T-cell (primary cell): ENCODE results near the gene PLAAT2. TPM values are rescaled to one million over a fixed set of nuclear protein-coding genes. Genes with fewer than 3 reads are reported as not detected.

Experiments
- ATAC-seq, 4 experiments: fragments of 200-7000 bp in 3 of 4; fragments of 150-1000 bp in 1 of 4; cut with Tn5 transposase; replicated peaks in 1 of 4; 1 replicate in 3 of 4; 2 replicates in 1 of 4; pipeline ENCODE4 v1.10.0; 2021; ENCODE audit warnings: moderate library complexity in 3 of 4, mild to moderate bottlenecking in 2 of 4, moderate number of reproducible peaks in 1 of 4
- CTCF ChIA-PET, 2 donors: fragments of 300-600 bp; sonication (Branson Sonifier 250); formaldehyde crosslinking; loops; one replicate each; lab custom pipeline; 2022; ENCODE audit warnings: antibody characterized with exemption in 2 of 2; lab: Charles Lee
- POLR2A ChIA-PET, 2 donors: fragments of 300-600 bp; sonication (Branson Sonifier 250); formaldehyde crosslinking; loops; one replicate each; lab custom pipeline; 2022; ENCODE audit warnings: antibody characterized with exemption in 2 of 2; lab: Charles Lee
- DNase-seq, 35 experiments: peaks; one replicate each; pipeline versions ENCODE4 v3.0.0 to v3.0.0-alpha.2; 2013 to 2023
- H3K27ac ChIP-seq: one replicate; pipeline ENCODE4 v1.5.1; 2013; ENCODE audit warnings: low read length
- H3K27me3 ChIP-seq, 2 experiments: replicated peaks in 1 of 2; 1 replicate in 1 of 2; 2 replicates in 1 of 2; pipeline versions ENCODE4 v1.6.1 to v1.7.0; 2013; ENCODE audit warnings: low read length in 1 of 2, mixed read lengths in 1 of 2; ENCODE audit not compliant: control insufficient read depth in 2 of 2, insufficient read depth in 2 of 2; ENCODE audit errors: extremely low read depth in 1 of 2
- H3K36me3 ChIP-seq, 2 donors: 1 replicate in 1 of 2; 2 replicates in 1 of 2; pipeline versions ENCODE4 v1.6.1 to v1.7.0; 2013; ENCODE audit warnings: low read length in 1 of 2; ENCODE audit not compliant: control insufficient read depth in 2 of 2, insufficient read depth in 1 of 2; ENCODE audit errors: extremely low read depth in 1 of 2
- H3K4me1 ChIP-seq, 2 experiments: 1 replicate in 1 of 2; 2 replicates in 1 of 2; pipeline versions ENCODE4 v1.6.1 to v1.7.0; 2013; ENCODE audit warnings: low read length in 2 of 2, mixed read lengths in 1 of 2; ENCODE audit not compliant: insufficient read depth in 2 of 2, control insufficient read depth in 1 of 2; ENCODE audit errors: extremely low read depth in 1 of 2
- H3K4me3 ChIP-seq, 2 donors: 1 replicate in 1 of 2; 2 replicates in 1 of 2; pipeline versions ENCODE4 v1.5.1 to v1.7.0; 2013; ENCODE audit warnings: mild to moderate bottlenecking in 2 of 2, low read length in 1 of 2, moderate library complexity in 1 of 2; ENCODE audit not compliant: control insufficient read depth in 1 of 2; ENCODE audit errors: extremely low read depth in 1 of 2
- H3K9me3 ChIP-seq: 2 replicates; pipeline ENCODE4 v1.7.0; 2013
- H3K27ac Mint-ChIP-seq, 2 donors: one replicate each; pipeline ENCODE4 v1.8.0; 2020 to 2021; ENCODE audit warnings: mild to moderate bottlenecking in 2 of 2, mixed read lengths in 2 of 2
- H3K27me3 Mint-ChIP-seq, 2 donors: one replicate each; pipeline ENCODE4 v1.8.0; 2021 to 2022; ENCODE audit warnings: mixed read lengths in 2 of 2
- H3K36me3 Mint-ChIP-seq: one replicate; pipeline ENCODE4 v1.8.0; 2021; ENCODE audit warnings: mixed read lengths
- H3K4me1 Mint-ChIP-seq, 3 donors: one replicate each; pipeline ENCODE4 v1.8.0; 2020 to 2022; ENCODE audit warnings: mixed read lengths in 3 of 3, mild to moderate bottlenecking in 1 of 3
- H3K4me3 Mint-ChIP-seq, 3 donors: one replicate each; pipeline ENCODE4 v1.8.0; 2020 to 2022; ENCODE audit warnings: mild to moderate bottlenecking in 3 of 3, mixed read lengths in 3 of 3, moderate library complexity in 3 of 3
- H3K9me3 Mint-ChIP-seq, 3 donors: one replicate each; pipeline ENCODE4 v1.8.0; 2020 to 2022; ENCODE audit warnings: mixed read lengths in 3 of 3
- WGBS: methylation state at CpG from one replicate; pipeline ENCODE4 v1.1.5; 2013; ENCODE audit warnings: missing lambda C conversion rate; ENCODE audit not compliant: insufficient coverage; 5-methylcytosine and 5-hydroxymethylcytosine counted together
- total RNA-seq, 35 experiments: library from RNA in 6 of 35; stranded (reverse) in 6 of 35; fragments of 120-200 nt in 1 of 35; gene quantifications; one replicate each; pipeline versions ENCODE4 v1.2.1 to v1.2.4 and lab custom pipeline; 2013 to 2026

PLAAT2 gene
- total RNA-seq, 5 donors from 2014 or later (not counting 1 experiment from before 2014, with no cell fraction given): 0.51 to 0.53 TPM; not detected in 3

DNA sequence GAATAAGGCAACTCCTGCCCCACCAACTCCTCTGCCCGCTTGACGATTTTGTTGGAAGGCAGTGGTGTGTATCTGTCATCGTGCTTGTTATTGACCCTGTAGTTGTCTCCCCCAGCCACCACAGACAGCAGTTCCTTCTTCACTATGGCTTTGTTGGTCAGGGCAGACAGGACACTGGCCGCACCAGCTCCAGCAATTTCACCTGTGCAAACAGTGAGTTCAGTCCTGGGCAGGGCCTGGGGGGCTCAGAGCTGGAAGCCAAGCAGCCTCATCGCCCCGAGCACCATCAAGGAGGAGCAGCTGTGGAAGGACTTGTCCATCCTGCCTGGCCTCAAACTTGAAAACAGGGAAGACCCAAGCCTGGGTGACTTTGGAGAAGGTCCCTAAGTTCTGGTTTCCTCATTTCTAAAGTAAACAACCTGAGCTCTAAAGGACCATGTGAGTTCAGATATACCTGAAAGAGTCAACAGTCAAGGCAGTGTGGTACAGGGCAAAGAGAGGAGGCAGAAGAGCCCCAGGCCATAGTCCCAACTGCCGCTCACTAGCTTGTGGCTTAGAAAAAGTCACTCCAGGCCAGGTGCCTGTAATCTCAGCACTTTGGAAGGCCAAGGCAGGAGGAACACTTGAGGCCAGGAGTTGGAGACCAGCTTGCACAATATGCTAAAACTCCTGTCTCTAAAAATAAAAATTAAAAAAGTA lies 4.6 kb downstream of the PLAAT2 start:
- Mint-ChIP-seq H3K27ac (peak overlapping the region; percentile 5 to 28), H3K4me1 (peaks cover 55 to 64% (median 63%) of the 10 kb centered on the region in 3 donors), H3K4me3 (no peak overlapping the region), H3K36me3 (no peaks in the 10 kb centered on the region), H3K27me3 (no peaks in the 10 kb centered on the region), H3K9me3 (no peaks in the 10 kb centered on the region)
- ChIA-PET POLR2A (interaction anchor here in 1 of 2 donors (0.5 kb wide), 1 partner anchor 232 kb away, joined by 5 read pairs; no protein-coding TSS in a partner anchor), CTCF (no interaction called here)
- 100% methylated on average over 5 of the region's 7 CpGs for whole genome bisulfite sequencing
- Histone ChIP-seq H3K36me3 (no peaks in the 10 kb centered on the region), H3K4me3 (no peak overlapping the region), H3K4me1 (peaks cover 25 to 44% of the 10 kb centered on the region in 2 experiments), H3K9me3 (no peaks in the 10 kb centered on the region), H3K27ac (no peak overlapping the region), H3K27me3 (no peaks in the 10 kb centered on the region)
- DNase-seq: no peak
- no peak for ATAC-seq

DNA sequence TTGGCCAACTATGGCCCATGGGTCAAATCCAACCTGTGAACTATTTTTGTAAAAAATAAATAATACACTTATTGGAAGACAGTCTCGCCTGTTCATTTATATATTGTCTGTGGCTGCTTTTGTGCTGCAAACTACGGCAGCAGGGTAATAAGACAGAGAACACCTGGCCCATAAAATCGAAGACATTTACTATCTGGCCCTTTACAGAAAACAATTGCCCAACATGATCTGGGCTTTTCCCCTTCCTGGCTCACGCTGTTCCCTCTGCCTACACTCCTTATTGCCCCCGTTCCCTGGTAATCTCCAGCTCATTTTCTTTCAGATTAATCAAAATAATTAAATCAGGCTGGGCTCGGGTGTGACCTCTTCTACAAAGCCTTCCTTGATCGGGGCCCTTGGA lies 5.6 kb downstream of the PLAAT2 start:
- no peak overlapping the region for H3K4me3 ChIP-seq
- H3K9me3 ChIP-seq: no peaks in the 10 kb centered on the region
- no peak overlapping the region for H3K4me3 Mint-ChIP-seq
- H3K4me1 ChIP-seq: peaks cover 33 to 51% of the 10 kb centered on the region in 2 experiments
- H3K27ac Mint-ChIP-seq: peak overlapping the region in 1 of 2 donors; percentile 57
- H3K36me3 Mint-ChIP-seq: no peaks in the 10 kb centered on the region
- H3K27ac ChIP-seq: no peak overlapping the region
- peaks cover 61 to 70% (median 69%) of the 10 kb centered on the region in 3 donors for H3K4me1 Mint-ChIP-seq
- no peak for DNase-seq
- ATAC-seq: no peak
- H3K36me3 ChIP-seq: no peaks in the 10 kb centered on the region
- 93% methylated on average over 6 of the region's 7 CpGs for WGBS
- ChIA-PET CTCF (no interaction called here), POLR2A (no interaction called here)
- H3K9me3 Mint-ChIP-seq: no peaks in the 10 kb centered on the region
- no peaks in the 10 kb centered on the region for H3K27me3 Mint-ChIP-seq
- no peaks in the 10 kb centered on the region for H3K27me3 ChIP-seq

DNA sequence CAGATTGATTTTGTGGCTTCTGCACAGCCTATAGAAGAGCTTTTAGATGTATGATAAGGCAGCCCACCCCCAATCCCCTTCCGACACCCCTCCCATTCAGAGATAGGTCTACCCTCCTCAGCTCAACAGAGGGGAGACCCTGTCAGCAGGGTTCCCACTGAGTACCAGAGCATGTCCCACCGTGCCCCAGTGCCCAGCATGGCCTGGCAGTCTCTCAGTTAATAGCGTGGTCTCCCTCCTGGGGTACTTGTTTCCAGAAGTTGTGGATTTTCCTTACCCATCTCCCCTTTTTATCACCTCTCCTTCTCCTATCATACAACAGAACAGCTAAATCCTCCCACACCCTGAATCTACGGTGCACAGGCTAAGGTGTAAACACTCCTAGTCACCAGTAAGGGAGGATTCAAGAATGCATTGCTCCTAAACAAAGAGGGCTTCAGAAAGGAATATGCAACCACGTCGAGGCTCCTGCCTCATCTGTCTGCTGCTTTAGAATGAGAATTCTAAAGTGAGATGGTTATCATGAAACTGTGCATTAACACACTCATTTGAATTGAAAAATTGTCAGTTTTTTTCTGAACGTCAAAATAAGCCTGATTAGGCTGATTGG lies 6.7 kb downstream of the PLAAT2 start:
- H3K9me3 Mint-ChIP-seq: no peaks in the 10 kb centered on the region
- H3K36me3 ChIP-seq: no peaks in the 10 kb centered on the region
- no peak overlapping the region for H3K4me3 ChIP-seq
- WGBS: 82% methylated on average over 3 of the region's 7 CpGs
- ChIA-PET CTCF (no interaction called here), POLR2A (no interaction called here)
- H3K4me1 Mint-ChIP-seq: peaks cover 72 to 74% (median 73%) of the 10 kb centered on the region in 3 donors
- no peaks in the 10 kb centered on the region for H3K9me3 ChIP-seq
- H3K4me1 ChIP-seq: peaks cover 34 to 60% of the 10 kb centered on the region in 2 experiments
- DNase-seq: no peak
- ATAC-seq: no peak
- H3K27ac Mint-ChIP-seq: peak overlapping the region; percentile 11 to 43
- no peaks in the 10 kb centered on the region for H3K36me3 Mint-ChIP-seq
- H3K27ac ChIP-seq: no peak overlapping the region
- no peak overlapping the region for H3K4me3 Mint-ChIP-seq
- H3K27me3 ChIP-seq: no peaks in the 10 kb centered on the region
- H3K27me3 Mint-ChIP-seq: no peaks in the 10 kb centered on the region

GRCh38 chr11:63554877-63555223 lies 8.3 kb downstream of the PLAAT2 start:
- Mint-ChIP-seq H3K27ac (peak overlapping the region; percentile 99), H3K27me3 (no peaks in the 10 kb centered on the region), H3K36me3 (no peaks in the 10 kb centered on the region), H3K9me3 (no peaks in the 10 kb centered on the region), H3K4me1 (peaks cover 66 to 68% (median 67%) of the 10 kb centered on the region in 3 donors), H3K4me3 (peak overlapping the region in 1 of 3 donors; percentile 81)
- Histone ChIP-seq H3K27me3 (no peaks in the 10 kb centered on the region), H3K9me3 (no peaks in the 10 kb centered on the region), H3K4me3 (no peak overlapping the region), H3K27ac (peak overlapping the region; percentile 81), H3K4me1 (peaks cover 22 to 57% of the 10 kb centered on the region in 2 experiments), H3K36me3 (no peaks in the 10 kb centered on the region)
- ATAC-seq (no peak), DNase-seq (no peak)
- CTCF ChIA-PET: no interaction called here
- 100% methylated on average over 1 of the region's 4 CpGs for whole genome bisulfite sequencing
- POLR2A ChIA-PET: no interaction called here

GRCh38 chr11:63553759-63554158 lies 9.4 kb downstream of the PLAAT2 start:
- Mint-ChIP-seq H3K4me1 (peaks cover 63 to 68% (median 66%) of the 10 kb centered on the region in 3 donors), H3K9me3 (no peaks in the 10 kb centered on the region), H3K27ac (peak overlapping the region; percentile 99), H3K4me3 (peak overlapping the region; percentile 74 to 81 (median 81)), H3K27me3 (no peaks in the 10 kb centered on the region), H3K36me3 (no peaks in the 10 kb centered on the region)
- H3K9me3 ChIP-seq: no peaks in the 10 kb centered on the region
- H3K4me3 ChIP-seq: peak overlapping the region; percentile 10 to 36
- no peaks in the 10 kb centered on the region for H3K36me3 ChIP-seq
- peaks cover 22 to 50% of the 10 kb centered on the region in 2 experiments for H3K4me1 ChIP-seq
- H3K27ac ChIP-seq: peak overlapping the region; percentile 81
- ATAC-seq: peak; percentile 78 to 89 (median 86)
- peak in 34 of 35 experiments; percentile 33 to 83 (median 60) for DNase-seq
- POLR2A ChIA-PET: interaction anchor here in 1 of 2 donors (0.9 to 1.0 kb wide), 2 partner anchors 17 to 22 kb away, joined by 3 to 4 read pairs; partner anchors contain the start of gene PLAAT4
- no peaks in the 10 kb centered on the region for H3K27me3 ChIP-seq
- WGBS: 0% methylated on average over 7 of the region's 8 CpGs
- CTCF ChIA-PET: no interaction called here

DNA sequence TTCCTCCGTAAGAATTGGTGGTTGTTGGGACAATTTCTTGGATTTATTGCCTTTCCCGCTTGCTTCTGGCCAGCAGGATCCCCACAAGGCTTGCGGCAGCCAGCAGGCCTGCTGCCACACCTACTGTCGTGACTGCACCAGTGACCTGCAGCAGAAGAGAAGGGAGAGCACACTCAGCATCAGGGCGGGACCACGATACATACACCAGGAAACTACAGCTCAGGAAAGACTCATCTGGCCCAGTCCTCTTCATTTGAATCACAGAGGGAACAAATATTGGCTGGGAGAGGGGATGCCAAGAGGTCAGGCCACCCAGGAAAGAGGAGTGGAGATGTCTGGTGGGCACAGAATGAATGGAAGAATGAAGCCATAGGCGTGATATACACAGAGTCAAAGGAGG lies 10.3 kb downstream of the PLAAT2 start:
- Mint-ChIP-seq H3K4me1 (peaks cover 61 to 74% (median 62%) of the 10 kb centered on the region in 3 donors), H3K27me3 (no peaks in the 10 kb centered on the region), H3K27ac (peak overlapping the region; percentile 99), H3K36me3 (no peaks in the 10 kb centered on the region), H3K9me3 (no peaks in the 10 kb centered on the region), H3K4me3 (peak overlapping the region; percentile 22 to 81 (median 39))
- H3K27ac ChIP-seq: peak overlapping the region; percentile 81
- peaks cover 22 to 50% of the 10 kb centered on the region in 2 experiments for H3K4me1 ChIP-seq
- WGBS: 71% methylated on average over 5 of the region's 7 CpGs
- ATAC-seq (no peak), DNase-seq (no peak)
- H3K9me3 ChIP-seq: no peaks in the 10 kb centered on the region
- CTCF ChIA-PET: no interaction called here
- H3K4me3 ChIP-seq: no peak overlapping the region
- POLR2A ChIA-PET: interaction anchor here in 1 of 2 donors (0.9 to 1.0 kb wide), 2 partner anchors 16 to 21 kb away, joined by 3 to 4 read pairs; partner anchors contain the start of gene PLAAT4
- H3K36me3 ChIP-seq: no peaks in the 10 kb centered on the region
- no peaks in the 10 kb centered on the region for H3K27me3 ChIP-seq
